Measurements from ENCODE around the gene TCF7.

TCF7 gene

GRCh38 chr5:134116789-134117761, 2.6 kb downstream of the TCF7 start:
- peaks cover 21% of the 10 kb centered on the region for H3K27me3 ChIP-seq (ENCODE audit: insufficient read depth, low read length)
- no peaks in the 10 kb centered on the region; the same call in 1 of the 2 replicates for H3K36me3 ChIP-seq (ENCODE audit: insufficient read depth, low read depth, low read length)
- H3K27ac ChIP-seq (ENCODE audit: low read length) = no peak overlapping the region
- no peaks in the 10 kb centered on the region for H3K9me3 ChIP-seq (ENCODE audit: insufficient read depth, low read depth, low read length)
- no peak overlapping the region for H3K4me3 ChIP-seq (ENCODE audit: low read length)
- no peak overlapping the region for H3K9ac ChIP-seq (ENCODE audit: low read depth, low read length)
- H3K4me1 ChIP-seq (ENCODE audit: insufficient read depth, low read length) = no peaks in the 10 kb centered on the region

- Histone ChIP-seq H3K27me3 (ENCODE audit: insufficient read depth, low read length) (peaks cover 8% of the 10 kb centered on the region; the same call in 1 of the 2 replicates), H3K9me3 (ENCODE audit: insufficient read depth, low read depth, low read length) (no peaks in the 10 kb centered on the region), H3K9ac (ENCODE audit: low read depth, low read length) (no peak overlapping the region), H3K4me3 (ENCODE audit: low read length) (no peak overlapping the region), H3K4me1 (ENCODE audit: insufficient read depth, low read length) (no peaks in the 10 kb centered on the region), H3K36me3 (ENCODE audit: insufficient read depth, low read depth, low read length) (no peaks in the 10 kb centered on the region; the same call in 1 of the 2 replicates), H3K27ac (ENCODE audit: low read length) (no peak overlapping the region)
Observed at GRCh38 chr5:134118212-134118835, 3.8 kb downstream of the TCF7 start.

DNA sequence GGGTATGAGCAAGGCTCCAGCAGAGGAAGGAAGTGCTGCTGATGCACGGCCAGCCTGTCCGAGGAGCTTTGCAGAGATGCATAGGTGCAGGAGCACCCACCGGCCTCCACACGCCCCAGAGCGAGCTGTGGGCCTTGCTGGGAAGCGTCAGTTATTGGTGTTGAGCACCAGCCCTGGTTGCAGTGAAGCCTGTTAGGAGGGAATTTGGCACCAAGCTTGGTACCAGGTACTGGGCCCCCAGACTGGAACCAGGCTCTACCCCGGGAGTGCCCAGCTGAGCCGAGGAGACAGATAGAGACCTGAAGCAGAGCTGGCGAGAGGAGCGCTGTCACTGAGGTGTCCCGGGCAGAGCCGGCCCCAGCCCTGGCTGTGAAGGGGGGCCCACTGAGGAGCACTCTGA, 5.2 kb downstream of the TCF7 start:
- H3K4me1 ChIP-seq (ENCODE audit: insufficient read depth, low read length) = no peaks in the 10 kb centered on the region
- H3K27me3 ChIP-seq (ENCODE audit: insufficient read depth, low read length) = no peaks in the 10 kb centered on the region
- H3K9me3 ChIP-seq (ENCODE audit: insufficient read depth, low read depth, low read length) = no peaks in the 10 kb centered on the region
- no peak overlapping the region for H3K27ac ChIP-seq (ENCODE audit: low read length)
- no peak overlapping the region for H3K9ac ChIP-seq (ENCODE audit: low read depth, low read length)
- H3K4me3 ChIP-seq (ENCODE audit: low read length) = no peak overlapping the region
- H3K36me3 ChIP-seq (ENCODE audit: insufficient read depth, low read depth, low read length) = no peaks in the 10 kb centered on the region; the same call in 1 of the 2 replicates

DNA sequence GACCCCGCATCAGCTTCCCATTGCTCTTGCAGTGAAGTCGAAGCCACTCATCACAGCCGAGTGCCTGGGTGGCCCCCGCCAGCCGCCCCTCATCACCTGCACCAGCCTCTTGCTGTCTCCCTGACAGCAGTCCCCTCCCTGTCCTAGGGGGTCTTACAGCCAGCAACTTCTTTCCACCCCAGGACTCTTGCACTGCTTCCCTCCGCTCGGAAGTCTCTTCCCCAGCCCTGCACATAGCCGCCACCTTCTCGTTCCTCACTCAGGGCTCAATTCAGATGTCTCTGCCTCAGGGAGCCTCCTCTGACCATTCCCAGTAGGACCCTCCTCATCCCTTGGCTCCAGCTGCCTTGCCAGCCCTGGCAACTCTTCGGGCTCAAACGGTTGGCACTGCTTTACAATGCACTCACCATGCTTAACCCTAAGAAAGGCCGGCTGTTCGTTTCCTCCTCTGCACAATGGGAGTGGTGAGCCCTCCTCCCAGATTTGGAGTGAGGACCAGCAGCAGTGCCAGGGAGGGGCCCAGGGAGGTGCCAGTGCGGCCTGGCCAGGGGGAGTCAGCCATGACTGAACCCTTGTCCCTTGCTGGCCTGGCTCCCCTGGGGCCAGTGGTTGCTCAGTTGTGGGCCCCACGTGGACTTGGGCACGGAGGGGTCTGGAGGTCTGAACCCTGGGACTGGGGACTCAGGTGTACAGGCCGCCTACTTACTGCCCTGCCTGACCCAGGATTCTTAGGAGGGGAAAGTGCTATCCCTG, 6.1 kb downstream of the TCF7 start:
- H3K9me3 ChIP-seq (ENCODE audit: insufficient read depth, low read depth, low read length) = no peaks in the 10 kb centered on the region
- no peaks in the 10 kb centered on the region; the same call in 1 of the 2 replicates for H3K36me3 ChIP-seq (ENCODE audit: insufficient read depth, low read depth, low read length)
- no peak overlapping the region for H3K27ac ChIP-seq (ENCODE audit: low read length)
- no peaks in the 10 kb centered on the region for H3K27me3 ChIP-seq (ENCODE audit: insufficient read depth, low read length)
- H3K9ac ChIP-seq (ENCODE audit: low read depth, low read length) = no peak overlapping the region
- H3K4me3 ChIP-seq (ENCODE audit: low read length) = no peak overlapping the region
- no peaks in the 10 kb centered on the region for H3K4me1 ChIP-seq (ENCODE audit: insufficient read depth, low read length)

DNA sequence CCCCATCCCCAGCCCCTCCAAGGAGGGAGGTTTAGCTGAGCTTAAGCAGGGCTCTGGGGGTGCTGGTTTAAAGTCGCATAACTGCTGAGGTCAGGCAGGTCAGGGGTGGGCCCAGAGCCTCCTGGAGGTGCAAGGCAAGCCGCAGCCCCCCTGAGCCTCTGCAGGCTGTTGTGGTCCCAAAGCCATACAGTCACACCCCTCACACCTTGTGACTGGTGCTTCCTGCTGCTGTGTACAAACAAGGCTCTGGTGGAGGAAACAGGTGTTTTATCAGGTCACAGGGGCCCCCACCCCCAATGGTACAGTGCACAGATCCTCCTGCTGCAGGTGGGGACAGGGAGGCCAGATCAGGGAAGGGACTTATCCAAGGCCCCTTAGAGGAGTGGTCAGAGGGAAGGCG, 8.0 kb downstream of the TCF7 start:
- Histone ChIP-seq H3K9me3 (ENCODE audit: insufficient read depth, low read depth, low read length) (no peaks in the 10 kb centered on the region), H3K27me3 (ENCODE audit: insufficient read depth, low read length) (no peaks in the 10 kb centered on the region), H3K4me1 (ENCODE audit: insufficient read depth, low read length) (no peaks in the 10 kb centered on the region), H3K4me3 (ENCODE audit: low read length) (no peak overlapping the region), H3K9ac (ENCODE audit: low read depth, low read length) (no peak overlapping the region), H3K27ac (ENCODE audit: low read length) (no peak overlapping the region), H3K36me3 (ENCODE audit: insufficient read depth, low read depth, low read length) (no peaks in the 10 kb centered on the region; the same call in 1 of the 2 replicates)

DNA sequence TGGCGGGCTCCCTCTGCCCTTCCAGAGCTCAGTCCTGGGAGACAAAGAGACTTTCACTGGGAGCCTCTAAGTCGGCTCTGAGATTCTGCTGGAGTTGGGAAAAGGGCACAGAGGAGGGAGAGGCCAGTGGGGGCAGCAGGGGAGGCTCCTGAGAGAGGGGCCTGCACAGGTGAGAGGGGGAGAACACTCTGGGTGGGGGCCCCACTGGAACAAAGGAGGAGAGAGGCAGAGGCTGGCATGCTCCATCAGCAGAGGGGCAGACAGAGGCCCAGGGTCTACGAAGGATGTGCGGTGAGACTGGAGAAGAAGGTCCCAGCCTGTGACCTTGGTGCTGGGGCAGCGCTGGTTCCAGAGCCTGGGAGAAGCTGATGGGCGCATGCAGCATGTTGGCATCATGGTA, 8.9 kb downstream of the TCF7 start:
- H3K36me3 ChIP-seq (ENCODE audit: insufficient read depth, low read depth, low read length) = no peaks in the 10 kb centered on the region
- no peak overlapping the region for H3K9ac ChIP-seq (ENCODE audit: low read depth, low read length)
- no peaks in the 10 kb centered on the region for H3K9me3 ChIP-seq (ENCODE audit: insufficient read depth, low read depth, low read length)
- H3K4me3 ChIP-seq (ENCODE audit: low read length) = no peak overlapping the region
- no peaks in the 10 kb centered on the region for H3K27me3 ChIP-seq (ENCODE audit: insufficient read depth, low read length)
- H3K27ac ChIP-seq (ENCODE audit: low read length) = no peak overlapping the region
- H3K4me1 ChIP-seq (ENCODE audit: insufficient read depth, low read length) = no peaks in the 10 kb centered on the region

DNA sequence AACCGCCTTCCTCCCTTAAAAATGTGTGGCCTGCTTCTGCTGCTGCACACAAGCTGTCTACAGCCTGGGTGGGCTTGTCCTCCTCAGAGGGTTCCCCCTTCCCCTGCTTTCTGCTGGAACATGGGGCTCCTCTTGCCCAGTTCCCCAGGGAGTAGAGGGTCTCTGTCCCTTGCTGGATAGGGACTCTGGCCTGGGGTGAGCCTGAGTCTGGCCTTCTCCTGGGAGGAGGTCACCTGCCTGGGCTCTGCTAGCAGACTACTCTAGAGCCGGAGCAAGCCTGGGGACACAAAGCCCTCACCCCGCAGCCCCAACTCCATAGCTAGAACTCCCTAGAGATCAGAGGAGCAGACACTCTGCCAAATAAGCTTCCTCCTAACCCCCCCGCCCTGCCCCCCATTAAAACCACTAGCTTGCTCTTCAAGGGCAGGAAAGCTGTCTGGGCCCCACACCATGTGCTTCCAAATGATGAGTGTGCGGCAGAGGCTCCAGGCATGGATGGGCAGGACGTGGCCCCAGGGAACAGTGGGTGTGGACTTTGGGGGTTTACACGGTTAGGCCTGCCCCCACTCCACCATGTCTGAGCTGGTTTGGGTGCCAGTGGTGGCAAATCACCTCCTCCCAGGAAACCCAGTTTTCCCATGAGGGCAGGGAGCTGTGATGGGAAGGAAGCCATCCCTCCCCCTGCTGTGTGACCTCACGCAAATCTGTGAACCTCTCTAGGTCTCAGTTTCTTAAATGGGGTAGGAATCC, 10.0 kb downstream of the TCF7 start:
- Histone ChIP-seq H3K9ac (ENCODE audit: low read depth, low read length) (no peak overlapping the region), H3K36me3 (ENCODE audit: insufficient read depth, low read depth, low read length) (no peaks in the 10 kb centered on the region), H3K27ac (ENCODE audit: low read length) (no peak overlapping the region), H3K4me1 (ENCODE audit: insufficient read depth, low read length) (no peaks in the 10 kb centered on the region), H3K27me3 (ENCODE audit: insufficient read depth, low read length) (no peaks in the 10 kb centered on the region), H3K9me3 (ENCODE audit: insufficient read depth, low read depth, low read length) (no peaks in the 10 kb centered on the region), H3K4me3 (ENCODE audit: low read length) (no peak overlapping the region)

DNA sequence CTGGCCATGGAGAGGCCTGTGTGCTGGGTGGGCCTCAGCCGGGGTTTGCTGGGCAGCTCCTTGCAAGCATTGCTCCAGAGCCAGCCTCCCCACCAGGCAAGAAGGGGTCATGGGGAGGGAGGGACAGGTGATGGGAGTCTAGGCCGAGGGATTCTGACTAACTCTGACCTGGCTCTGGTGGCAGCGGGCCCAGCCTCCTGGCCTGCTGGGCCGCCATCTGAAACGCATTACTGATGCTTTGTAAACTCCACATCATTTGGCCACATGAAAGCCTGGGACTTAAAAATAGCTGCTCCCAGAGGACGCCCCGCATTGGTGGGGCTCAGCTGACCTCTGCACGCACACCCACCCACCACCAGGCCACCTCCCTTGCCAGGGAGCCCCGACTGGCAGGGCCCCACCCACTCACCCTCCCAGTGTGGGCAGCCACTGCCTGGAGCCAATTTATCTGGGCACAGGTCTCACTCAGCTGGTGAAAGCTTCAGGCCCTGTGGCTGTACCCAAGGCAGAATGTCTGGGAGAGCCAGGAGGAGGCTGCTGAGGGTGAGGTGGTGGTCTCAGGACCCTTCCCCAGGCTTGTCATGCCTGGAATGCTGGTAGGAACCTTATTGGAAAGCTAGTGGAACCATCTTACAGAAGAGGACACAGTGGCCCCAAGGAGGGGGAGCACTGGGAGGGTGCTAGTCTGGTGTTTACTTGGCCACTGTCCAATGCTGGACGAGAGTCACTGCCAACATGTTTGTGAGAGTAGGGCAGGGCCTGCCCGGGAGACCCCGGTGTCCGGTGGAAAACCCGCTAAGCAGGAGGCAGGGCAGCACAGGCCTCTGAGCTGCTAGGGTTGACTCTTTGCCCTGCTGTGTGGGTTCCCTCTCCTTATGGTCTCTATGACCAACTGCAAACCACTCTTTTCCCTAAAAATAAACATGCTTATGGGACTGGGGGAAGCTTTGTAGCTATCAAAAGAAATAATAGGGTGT, 10.8 kb downstream of the TCF7 start:
- H3K36me3 ChIP-seq (ENCODE audit: insufficient read depth, low read depth, low read length) = no peaks in the 10 kb centered on the region
- H3K4me1 ChIP-seq (ENCODE audit: insufficient read depth, low read length) = no peaks in the 10 kb centered on the region
- H3K9ac ChIP-seq (ENCODE audit: low read depth, low read length) = no peak overlapping the region
- no peaks in the 10 kb centered on the region for H3K27me3 ChIP-seq (ENCODE audit: insufficient read depth, low read length)
- H3K4me3 ChIP-seq (ENCODE audit: low read length) = no peak overlapping the region
- H3K9me3 ChIP-seq (ENCODE audit: insufficient read depth, low read depth, low read length) = no peaks in the 10 kb centered on the region
- no peak overlapping the region for H3K27ac ChIP-seq (ENCODE audit: low read length)

GRCh38 chr5:134127376-134127861, 12.9 kb downstream of the TCF7 start:
- H3K4me1 ChIP-seq (ENCODE audit: insufficient read depth, low read length) = 0 out of 2 replicates have a peak, but pooled peaks cover 1% of the 10 kb centered on the region
- no peaks in the 10 kb centered on the region for H3K36me3 ChIP-seq (ENCODE audit: insufficient read depth, low read depth, low read length)
- H3K4me3 ChIP-seq (ENCODE audit: low read length) = no peak overlapping the region
- no peak overlapping the region for H3K27ac ChIP-seq (ENCODE audit: low read length)
- H3K9me3 ChIP-seq (ENCODE audit: insufficient read depth, low read depth, low read length) = no peaks in the 10 kb centered on the region
- no peak overlapping the region for H3K9ac ChIP-seq (ENCODE audit: low read depth, low read length)
- no peaks in the 10 kb centered on the region for H3K27me3 ChIP-seq (ENCODE audit: insufficient read depth, low read length)

- Histone ChIP-seq H3K9me3 (ENCODE audit: insufficient read depth, low read depth, low read length) (no peaks in the 10 kb centered on the region), H3K36me3 (ENCODE audit: insufficient read depth, low read depth, low read length) (no peaks in the 10 kb centered on the region), H3K9ac (ENCODE audit: low read depth, low read length) (no peak overlapping the region), H3K27me3 (ENCODE audit: insufficient read depth, low read length) (no peaks in the 10 kb centered on the region), H3K4me3 (ENCODE audit: low read length) (no peak overlapping the region), H3K4me1 (ENCODE audit: insufficient read depth, low read length) (peaks cover 8% of the 10 kb centered on the region; the same call in 1 of the 2 replicates), H3K27ac (ENCODE audit: low read length) (no peak overlapping the region)
Observed at GRCh38 chr5:134127988-134128647, 13.6 kb downstream of the TCF7 start.

Measured in iPS-20b (cell line).